GM19043 (cell line): ENCODE results near the gene THBS1.
A peak's percentile ranks its signal among the peaks of the same experiment; 100 is the strongest.

ENCODE experiments used
- ATAC-seq: cut with Tn5 transposase; IDR thresholded peaks from one replicate; pipeline ENCODE4 v1.9.1; 2021; ENCODE audit warnings: low read depth; ENCODE audit not compliant: unreplicated experiment

The THBS1 gene

GRCh38 chr15:39580485-39581241 lies at the start of gene THBS1:
Gene THBS1, plus strand, starts transcription at chr15:39581079. Its CDS starts 779 bp downstream, at chr15:39581858.
- peak; percentile 22 for ATAC-seq

GRCh38 chr15:39534996-39535395 lies 45.9 kb upstream of the THBS1 start:
- no peak for ATAC-seq

GRCh38 chr15:39535466-39535865 lies 45.4 kb upstream of the THBS1 start:
- no peak for ATAC-seq

- ATAC-seq: no peak
These were observed 41.9 kb upstream of the THBS1 start for GRCh38 chr15:39538936-39539335.

GRCh38 chr15:39539466-39539865 lies 41.4 kb upstream of the THBS1 start:
- ATAC-seq: no peak

GRCh38 chr15:39539973-39540558 lies 40.8 kb upstream of the THBS1 start:
- no peak for ATAC-seq

- ATAC-seq: no peak
These were observed 38.4 kb upstream of the THBS1 start for GRCh38 chr15:39542385-39543065.

- ATAC-seq: no peak
These were observed 37.2 kb upstream of the THBS1 start for GRCh38 chr15:39543651-39544050.

- ATAC-seq: no peak
These were observed 34.0 kb upstream of the THBS1 start for GRCh38 chr15:39546842-39547241.

GRCh38 chr15:39548561-39548960 lies 32.3 kb upstream of the THBS1 start:
- ATAC-seq: no peak

GRCh38 chr15:39549912-39550311 lies 31.0 kb upstream of the THBS1 start:
- ATAC-seq: no peak

- no peak for ATAC-seq
These were observed 29.4 kb upstream of the THBS1 start for GRCh38 chr15:39551476-39551875.

GRCh38 chr15:39552556-39552955 lies 28.3 kb upstream of the THBS1 start:
- no peak for ATAC-seq

GRCh38 chr15:39553947-39554693 lies 26.8 kb upstream of the THBS1 start:
- no peak for ATAC-seq

GRCh38 chr15:39554746-39555387 lies 26.0 kb upstream of the THBS1 start:
- no peak for ATAC-seq

- ATAC-seq: no peak
These were observed 25.0 kb upstream of the THBS1 start for GRCh38 chr15:39555885-39556284.

GRCh38 chr15:39556461-39556860 lies 24.4 kb upstream of the THBS1 start:
- no peak for ATAC-seq

GRCh38 chr15:39558421-39558820 lies 22.5 kb upstream of the THBS1 start:
- no peak for ATAC-seq

- no peak for ATAC-seq
These were observed 15.8 kb upstream of the THBS1 start for GRCh38 chr15:39564972-39565665.

- no peak for ATAC-seq
These were observed 15.0 kb upstream of the THBS1 start for GRCh38 chr15:39565851-39566250.
